GM13977 (cell line): Measurements from ENCODE around the gene PARVG.

Experiments
- DNase-seq: peaks from one replicate; pipeline ENCODE4 v3.0.0; 2012; ENCODE audit warnings: low spot score
- CTCF ChIP-seq: IDR thresholded peaks from 2 replicates; pipeline ENCODE4 v1.5.1; 2012; ENCODE audit warnings: mild to moderate bottlenecking, control low read depth; ENCODE audit not compliant: insufficient read depth; ENCODE audit errors: extremely low read depth, missing control alignments
- in situ Hi-C: fragments of 300-500 bp; cut with MboI; formaldehyde crosslinking; loops from one replicate; pipeline ENCODE4 v1.12.0; 2022; ENCODE audit warnings: low sequenced_read_pairs, low pct_unique_long_range_greater_than_20kb, mixed read lengths, inconsistent platforms; ENCODE audit not compliant: unreplicated experiment

PARVG gene

GRCh38 chr22:44256085-44256484 is 75.4 kb downstream of the PARVG start:
- TF ChIP-seq CTCF, result no peak
- in situ Hi-C loops, result no loop called here
- no peak for DNase-seq

- no peak for DNase-seq
- TF ChIP-seq CTCF, result no peak
- in situ Hi-C loops, result no loop called here
Measured at GRCh38 chr22:44256556-44257485, 76.1 kb downstream of the PARVG start.
